ENCODE measurements around the gene NFATC2IP. TPM values are rescaled to one million over a fixed set of nuclear protein-coding genes. Genes with fewer than 3 reads are reported as not detected.
A peak's percentile ranks its signal among the peaks of the same experiment; 100 is the strongest.

Gene NFATC2IP
- total and polyA plus RNA-seq, 9 of the 15 experiments (the other 6 are each of a cell fraction or from before 2014, with no cell fraction given) = 15.6 to 106 (median 46.9) TPM

GRCh38 chr16:28974437-28975157 lies 23.9 kb downstream of the NFATC2IP start, which contains the start of gene SPNS1 (continued):
- TF ChIP-seq, protein P1, sequence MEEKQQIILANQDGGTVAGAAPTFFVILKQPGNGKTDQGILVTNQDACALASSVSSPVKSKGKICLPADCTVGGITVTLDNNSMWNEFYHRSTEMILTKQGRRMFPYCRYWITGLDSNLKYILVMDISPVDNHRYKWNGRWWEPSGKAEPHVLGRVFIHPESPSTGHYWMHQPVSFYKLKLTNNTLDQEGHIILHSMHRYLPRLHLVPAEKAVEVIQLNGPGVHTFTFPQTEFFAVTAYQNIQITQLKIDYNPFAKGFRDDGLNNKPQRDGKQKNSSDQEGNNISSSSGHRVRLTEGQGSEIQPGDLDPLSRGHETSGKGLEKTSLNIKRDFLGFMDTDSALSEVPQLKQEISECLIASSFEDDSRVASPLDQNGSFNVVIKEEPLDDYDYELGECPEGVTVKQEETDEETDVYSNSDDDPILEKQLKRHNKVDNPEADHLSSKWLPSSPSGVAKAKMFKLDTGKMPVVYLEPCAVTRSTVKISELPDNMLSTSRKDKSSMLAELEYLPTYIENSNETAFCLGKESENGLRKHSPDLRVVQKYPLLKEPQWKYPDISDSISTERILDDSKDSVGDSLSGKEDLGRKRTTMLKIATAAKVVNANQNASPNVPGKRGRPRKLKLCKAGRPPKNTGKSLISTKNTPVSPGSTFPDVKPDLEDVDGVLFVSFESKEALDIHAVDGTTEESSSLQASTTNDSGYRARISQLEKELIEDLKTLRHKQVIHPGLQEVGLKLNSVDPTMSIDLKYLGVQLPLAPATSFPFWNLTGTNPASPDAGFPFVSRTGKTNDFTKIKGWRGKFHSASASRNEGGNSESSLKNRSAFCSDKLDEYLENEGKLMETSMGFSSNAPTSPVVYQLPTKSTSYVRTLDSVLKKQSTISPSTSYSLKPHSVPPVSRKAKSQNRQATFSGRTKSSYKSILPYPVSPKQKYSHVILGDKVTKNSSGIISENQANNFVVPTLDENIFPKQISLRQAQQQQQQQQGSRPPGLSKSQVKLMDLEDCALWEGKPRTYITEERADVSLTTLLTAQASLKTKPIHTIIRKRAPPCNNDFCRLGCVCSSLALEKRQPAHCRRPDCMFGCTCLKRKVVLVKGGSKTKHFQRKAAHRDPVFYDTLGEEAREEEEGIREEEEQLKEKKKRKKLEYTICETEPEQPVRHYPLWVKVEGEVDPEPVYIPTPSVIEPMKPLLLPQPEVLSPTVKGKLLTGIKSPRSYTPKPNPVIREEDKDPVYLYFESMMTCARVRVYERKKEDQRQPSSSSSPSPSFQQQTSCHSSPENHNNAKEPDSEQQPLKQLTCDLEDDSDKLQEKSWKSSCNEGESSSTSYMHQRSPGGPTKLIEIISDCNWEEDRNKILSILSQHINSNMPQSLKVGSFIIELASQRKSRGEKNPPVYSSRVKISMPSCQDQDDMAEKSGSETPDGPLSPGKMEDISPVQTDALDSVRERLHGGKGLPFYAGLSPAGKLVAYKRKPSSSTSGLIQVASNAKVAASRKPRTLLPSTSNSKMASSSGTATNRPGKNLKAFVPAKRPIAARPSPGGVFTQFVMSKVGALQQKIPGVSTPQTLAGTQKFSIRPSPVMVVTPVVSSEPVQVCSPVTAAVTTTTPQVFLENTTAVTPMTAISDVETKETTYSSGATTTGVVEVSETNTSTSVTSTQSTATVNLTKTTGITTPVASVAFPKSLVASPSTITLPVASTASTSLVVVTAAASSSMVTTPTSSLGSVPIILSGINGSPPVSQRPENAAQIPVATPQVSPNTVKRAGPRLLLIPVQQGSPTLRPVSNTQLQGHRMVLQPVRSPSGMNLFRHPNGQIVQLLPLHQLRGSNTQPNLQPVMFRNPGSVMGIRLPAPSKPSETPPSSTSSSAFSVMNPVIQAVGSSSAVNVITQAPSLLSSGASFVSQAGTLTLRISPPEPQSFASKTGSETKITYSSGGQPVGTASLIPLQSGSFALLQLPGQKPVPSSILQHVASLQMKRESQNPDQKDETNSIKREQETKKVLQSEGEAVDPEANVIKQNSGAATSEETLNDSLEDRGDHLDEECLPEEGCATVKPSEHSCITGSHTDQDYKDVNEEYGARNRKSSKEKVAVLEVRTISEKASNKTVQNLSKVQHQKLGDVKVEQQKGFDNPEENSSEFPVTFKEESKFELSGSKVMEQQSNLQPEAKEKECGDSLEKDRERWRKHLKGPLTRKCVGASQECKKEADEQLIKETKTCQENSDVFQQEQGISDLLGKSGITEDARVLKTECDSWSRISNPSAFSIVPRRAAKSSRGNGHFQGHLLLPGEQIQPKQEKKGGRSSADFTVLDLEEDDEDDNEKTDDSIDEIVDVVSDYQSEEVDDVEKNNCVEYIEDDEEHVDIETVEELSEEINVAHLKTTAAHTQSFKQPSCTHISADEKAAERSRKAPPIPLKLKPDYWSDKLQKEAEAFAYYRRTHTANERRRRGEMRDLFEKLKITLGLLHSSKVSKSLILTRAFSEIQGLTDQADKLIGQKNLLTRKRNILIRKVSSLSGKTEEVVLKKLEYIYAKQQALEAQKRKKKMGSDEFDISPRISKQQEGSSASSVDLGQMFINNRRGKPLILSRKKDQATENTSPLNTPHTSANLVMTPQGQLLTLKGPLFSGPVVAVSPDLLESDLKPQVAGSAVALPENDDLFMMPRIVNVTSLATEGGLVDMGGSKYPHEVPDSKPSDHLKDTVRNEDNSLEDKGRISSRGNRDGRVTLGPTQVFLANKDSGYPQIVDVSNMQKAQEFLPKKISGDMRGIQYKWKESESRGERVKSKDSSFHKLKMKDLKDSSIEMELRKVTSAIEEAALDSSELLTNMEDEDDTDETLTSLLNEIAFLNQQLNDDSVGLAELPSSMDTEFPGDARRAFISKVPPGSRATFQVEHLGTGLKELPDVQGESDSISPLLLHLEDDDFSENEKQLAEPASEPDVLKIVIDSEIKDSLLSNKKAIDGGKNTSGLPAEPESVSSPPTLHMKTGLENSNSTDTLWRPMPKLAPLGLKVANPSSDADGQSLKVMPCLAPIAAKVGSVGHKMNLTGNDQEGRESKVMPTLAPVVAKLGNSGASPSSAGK (IDR thresholded peaks at IDR 0.05) = peak; percentile 84
- TF ChIP-seq PHTF2 (CRISPR knock-in tag; IDR thresholded peaks at IDR 0.05) (no peak), CREB1 (IDR thresholded peaks at IDR 0.05) (peak; percentile 43), CREB1 (CRISPR knock-in tag; IDR thresholded peaks at IDR 0.05) (peak; percentile 48; the same call in 1 of the 2 replicates), ZBTB7A (IDR thresholded peaks at IDR 0.05; ENCODE audit: borderline replicate concordance, control insufficient read depth, low read depth, low read length) (peak; percentile 80; the same call in 1 of the 2 replicates), E2F6 (IDR thresholded peaks at IDR 0.05; ENCODE audit: borderline replicate concordance in 1 of 2, extremely low read depth in 1 of 2, insufficient read depth in 1 of 2, insufficient read length in 1 of 2, low read depth in 1 of 2, low read length in 1 of 2, poor library complexity in 1 of 2, severe bottlenecking in 1 of 2) (peak; percentile 79 to 82), CTBP1 (IDR thresholded peaks at IDR 0.05; ENCODE audit: borderline replicate concordance) (peak; percentile 85; the same call in 1 of the 2 replicates)
- TF ChIP-seq, protein P2, sequence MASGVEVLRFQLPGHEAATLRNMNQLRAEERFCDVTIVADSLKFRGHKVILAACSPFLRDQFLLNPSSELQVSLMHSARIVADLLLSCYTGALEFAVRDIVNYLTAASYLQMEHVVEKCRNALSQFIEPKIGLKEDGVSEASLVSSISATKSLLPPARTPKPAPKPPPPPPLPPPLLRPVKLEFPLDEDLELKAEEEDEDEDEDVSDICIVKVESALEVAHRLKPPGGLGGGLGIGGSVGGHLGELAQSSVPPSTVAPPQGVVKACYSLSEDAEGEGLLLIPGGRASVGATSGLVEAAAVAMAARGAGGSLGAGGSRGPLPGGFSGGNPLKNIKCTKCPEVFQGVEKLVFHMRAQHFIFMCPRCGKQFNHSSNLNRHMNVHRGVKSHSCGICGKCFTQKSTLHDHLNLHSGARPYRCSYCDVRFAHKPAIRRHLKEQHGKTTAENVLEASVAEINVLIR (CRISPR knock-in tag; IDR thresholded peaks at IDR 0.05) = peak; percentile 33; the same call in 1 of the 2 replicates
- TF ChIP-seq, protein P3, sequence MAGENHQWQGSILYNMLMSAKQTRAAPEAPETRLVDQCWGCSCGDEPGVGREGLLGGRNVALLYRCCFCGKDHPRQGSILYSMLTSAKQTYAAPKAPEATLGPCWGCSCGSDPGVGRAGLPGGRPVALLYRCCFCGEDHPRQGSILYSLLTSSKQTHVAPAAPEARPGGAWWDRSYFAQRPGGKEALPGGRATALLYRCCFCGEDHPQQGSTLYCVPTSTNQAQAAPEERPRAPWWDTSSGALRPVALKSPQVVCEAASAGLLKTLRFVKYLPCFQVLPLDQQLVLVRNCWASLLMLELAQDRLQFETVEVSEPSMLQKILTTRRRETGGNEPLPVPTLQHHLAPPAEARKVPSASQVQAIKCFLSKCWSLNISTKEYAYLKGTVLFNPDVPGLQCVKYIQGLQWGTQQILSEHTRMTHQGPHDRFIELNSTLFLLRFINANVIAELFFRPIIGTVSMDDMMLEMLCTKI (IDR thresholded peaks at IDR 0.05; ENCODE audit: partially characterized antibody) = no peak

Data from K562 (cell line).